Activated CD4-positive, alpha-beta T cell treated with anti-CD3 and anti-CD28 coated beads, Interleukin-2, amount 50 U/mL, for 24 hours (primary cell): ENCODE results near the gene GNA14.
"Not testable (repeated sequence)": the region's sequence is repeated elsewhere in the genome, so short reads cannot be mapped to it uniquely, and the experiment has no call there.

Experiments
- DNase-seq, 2 donors: peaks; one replicate each; pipeline ENCODE4 v3.0.0-alpha.2; 2020; ENCODE audit warnings: low read depth in 1 of 2, low spot score in 1 of 2

The GNA14 gene

GRCh38 chr9:77421506-77422265 is 226.4 kb downstream of the GNA14 start:
- DNase-seq, result no peak

GRCh38 chr9:77420641-77421040 is 227.5 kb downstream of the GNA14 start:
- DNase-seq, result no peak

GRCh38 chr9:77418226-77418625 is 229.9 kb downstream of the GNA14 start:
- DNase-seq, result no peak

GRCh38 chr9:77417566-77417965 is 230.6 kb downstream of the GNA14 start:
- DNase-seq, result no peak

GRCh38 chr9:77408521-77408920 is 239.6 kb downstream of the GNA14 start:
- DNase-seq, result not testable (repeated sequence)

GRCh38 chr9:77403239-77403638 is 244.9 kb downstream of the GNA14 start:
- DNase-seq, result no peak

- DNase-seq, result no peak
Measured at GRCh38 chr9:77402286-77402685, 245.8 kb downstream of the GNA14 start.

- no peak for DNase-seq
Measured at GRCh38 chr9:77399964-77400363, 248.2 kb downstream of the GNA14 start.

GRCh38 chr9:77398581-77398980 is 249.5 kb downstream of the GNA14 start:
- DNase-seq, result not testable (repeated sequence)

- DNase-seq, result no peak
Measured at GRCh38 chr9:77392328-77392727, 255.8 kb downstream of the GNA14 start.

GRCh38 chr9:77391834-77392233 is 256.3 kb downstream of the GNA14 start:
- DNase-seq, result no peak

GRCh38 chr9:77386187-77386586 is 261.9 kb downstream of the GNA14 start:
- no peak for DNase-seq

- DNase-seq, result no peak
Measured at GRCh38 chr9:77384406-77384805, 263.7 kb downstream of the GNA14 start.

GRCh38 chr9:77375956-77376532 is 272.1 kb downstream of the GNA14 start:
- no peak for DNase-seq

GRCh38 chr9:77374266-77374665 is 273.9 kb downstream of the GNA14 start:
- DNase-seq, result no peak
